Activated CD4-positive, alpha-beta T cell treated with anti-CD3 and anti-CD28 coated beads, Interleukin-2, amount 50 U/mL, for 16 hours (primary cell): ENCODE results near the gene VAMP8.
"Not testable (repeated sequence)": the region's sequence is repeated elsewhere in the genome, so short reads cannot be mapped to it uniquely, and the experiment has no call there.

Source experiments
- DNase-seq: peaks from one replicate; pipeline ENCODE4 v3.0.0-alpha.2; 2020

Gene VAMP8

GRCh38 chr2:85583667-85584353 lies 6.4 kb downstream of the VAMP8 start:
- DNase-seq = peak; percentile 40

GRCh38 chr2:85584354-85584856 lies 7.0 kb downstream of the VAMP8 start, which contains the start of gene VAMP5:
VAMP5 (plus strand) TSS chr2:85584431; CDS start chr2:85584491, 60 bp downstream.
- no peak for DNase-seq

- DNase-seq = peak; percentile 46
Measured at GRCh38 chr2:85584857-85585780, 7.7 kb downstream of the VAMP8 start.

GRCh38 chr2:85585781-85586105 lies 8.4 kb downstream of the VAMP8 start:
- no peak for DNase-seq

GRCh38 chr2:85588236-85588635 lies 10.8 kb downstream of the VAMP8 start:
- DNase-seq = no peak

- DNase-seq = no peak
Measured at GRCh38 chr2:85588645-85589044, 11.3 kb downstream of the VAMP8 start.

- no peak for DNase-seq
Measured at GRCh38 chr2:85589181-85589580, 11.8 kb downstream of the VAMP8 start.

- DNase-seq = no peak
Measured at GRCh38 chr2:85589982-85590791, 12.8 kb downstream of the VAMP8 start.

- DNase-seq = no peak
Measured at GRCh38 chr2:85590950-85591349, 13.6 kb downstream of the VAMP8 start.

GRCh38 chr2:85591563-85591962 lies 14.2 kb downstream of the VAMP8 start:
- DNase-seq = no peak

- DNase-seq = not testable (repeated sequence)
Measured at GRCh38 chr2:85592299-85592698, 14.9 kb downstream of the VAMP8 start.

GRCh38 chr2:85593023-85593422 lies 15.6 kb downstream of the VAMP8 start:
- no peak for DNase-seq

- no peak for DNase-seq
Measured at GRCh38 chr2:85594715-85595300, 17.4 kb downstream of the VAMP8 start.

GRCh38 chr2:85595301-85596025 lies 18.1 kb downstream of the VAMP8 start, which contains the start of gene RNF181:
RNF181 (plus strand) TSS chr2:85595745; CDS start chr2:85595764, 19 bp downstream.
- peak; percentile 97 for DNase-seq

- no peak for DNase-seq
Measured at GRCh38 chr2:85596026-85596333, 18.6 kb downstream of the VAMP8 start.

- DNase-seq = no peak
Measured at GRCh38 chr2:85596486-85597143, 19.2 kb downstream of the VAMP8 start.

- no peak for DNase-seq
Measured at GRCh38 chr2:85597241-85597640, 19.9 kb downstream of the VAMP8 start.

GRCh38 chr2:85598594-85599340 lies 21.4 kb downstream of the VAMP8 start:
- no peak for DNase-seq

- DNase-seq = no peak
Measured at GRCh38 chr2:85599468-85600234, 22.3 kb downstream of the VAMP8 start.

GRCh38 chr2:85600235-85600575 lies 22.8 kb downstream of the VAMP8 start:
- no peak for DNase-seq
